GM19240 (cell line): ENCODE data around the gene SMG6.
"Not testable (repeated sequence)": the region's sequence is repeated elsewhere in the genome, so short reads cannot be mapped to it uniquely, and the experiment has no call there.

ENCODE experiments used
- DNase-seq: peaks from one replicate; pipeline ENCODE4 v3.0.0; 2011; ENCODE audit warnings: low spot score; ENCODE audit not compliant: insufficient read length

SMG6 gene

GRCh38 chr17:2151358-2152033 lies 152.1 kb downstream of the SMG6 start:
- DNase-seq, result no peak

GRCh38 chr17:2150806-2151205 lies 152.8 kb downstream of the SMG6 start:
- DNase-seq, result no peak

- no peak for DNase-seq
These were observed 153.7 kb downstream of the SMG6 start for GRCh38 chr17:2149934-2150333.

GRCh38 chr17:2146132-2146871 lies 157.3 kb downstream of the SMG6 start:
- DNase-seq, result no peak

GRCh38 chr17:2144701-2145100 lies 158.9 kb downstream of the SMG6 start:
- no peak for DNase-seq

GRCh38 chr17:2143332-2143731 lies 160.3 kb downstream of the SMG6 start:
- DNase-seq, result no peak

- DNase-seq, result not testable (repeated sequence)
These were observed 160.9 kb downstream of the SMG6 start for GRCh38 chr17:2142682-2143081.

- no peak for DNase-seq
These were observed 162.9 kb downstream of the SMG6 start for GRCh38 chr17:2140683-2141082.

- no peak for DNase-seq
These were observed 164.8 kb downstream of the SMG6 start for GRCh38 chr17:2138761-2139160.

GRCh38 chr17:2138318-2138717 lies 165.3 kb downstream of the SMG6 start:
- DNase-seq, result peak; percentile 41

GRCh38 chr17:2137342-2138098 lies 166.1 kb downstream of the SMG6 start:
- DNase-seq, result peak; percentile 45

- DNase-seq, result no peak
These were observed 167.3 kb downstream of the SMG6 start for GRCh38 chr17:2136241-2136640.

GRCh38 chr17:2128011-2128410 lies 175.6 kb downstream of the SMG6 start:
- DNase-seq, result no peak

GRCh38 chr17:2125013-2125535 lies 178.5 kb downstream of the SMG6 start:
- no peak for DNase-seq

GRCh38 chr17:2124391-2124790 lies 179.2 kb downstream of the SMG6 start:
- no peak for DNase-seq

- DNase-seq, result no peak
These were observed 180.0 kb downstream of the SMG6 start for GRCh38 chr17:2123375-2124251.

- no peak for DNase-seq
These were observed 180.8 kb downstream of the SMG6 start for GRCh38 chr17:2122641-2123302.

- DNase-seq, result no peak
These were observed 182.8 kb downstream of the SMG6 start for GRCh38 chr17:2120586-2121335.

- no peak for DNase-seq
These were observed 190.3 kb downstream of the SMG6 start for GRCh38 chr17:2113279-2113622.

GRCh38 chr17:2111691-2112090 lies 191.9 kb downstream of the SMG6 start:
- no peak for DNase-seq
